GM21367 (cell line): ENCODE data around the gene NRP2.

Source experiments
- ATAC-seq: cut with Tn5 transposase; IDR thresholded peaks from one replicate; pipeline ENCODE4 v1.9.1; 2021; ENCODE audit not compliant: unreplicated experiment

NRP2 gene

DNA sequence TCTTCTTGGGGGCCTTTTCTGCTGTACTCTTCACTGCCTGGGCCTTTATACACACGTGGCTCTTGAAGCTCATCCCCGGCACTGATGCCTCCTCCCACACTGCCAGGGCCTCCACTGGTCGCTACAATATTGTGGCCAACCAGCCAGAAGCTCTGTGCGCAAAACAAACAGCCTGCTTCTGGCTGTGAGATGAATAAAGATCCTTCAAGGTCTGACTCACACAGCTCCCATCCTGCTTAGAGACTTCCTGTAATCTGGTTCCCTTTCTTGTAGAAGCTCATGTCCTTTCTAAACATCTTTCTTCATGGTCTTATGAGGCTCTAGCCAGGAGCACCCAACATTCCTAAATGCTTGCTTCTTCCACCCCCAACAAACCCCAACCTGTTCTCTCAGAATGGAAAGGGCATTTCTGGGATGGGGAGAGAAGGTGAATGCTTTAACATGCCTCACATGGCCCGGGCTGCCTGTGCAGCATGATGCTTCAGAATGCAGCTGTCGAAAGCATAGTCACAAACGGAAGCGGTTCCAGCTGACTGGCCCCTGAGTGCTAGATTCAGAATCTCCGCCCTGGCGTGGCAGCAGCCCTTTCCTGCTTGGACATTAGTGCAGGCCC, 24.6 kb downstream of the NRP2 start:
- peak; percentile 94 for ATAC-seq

DNA sequence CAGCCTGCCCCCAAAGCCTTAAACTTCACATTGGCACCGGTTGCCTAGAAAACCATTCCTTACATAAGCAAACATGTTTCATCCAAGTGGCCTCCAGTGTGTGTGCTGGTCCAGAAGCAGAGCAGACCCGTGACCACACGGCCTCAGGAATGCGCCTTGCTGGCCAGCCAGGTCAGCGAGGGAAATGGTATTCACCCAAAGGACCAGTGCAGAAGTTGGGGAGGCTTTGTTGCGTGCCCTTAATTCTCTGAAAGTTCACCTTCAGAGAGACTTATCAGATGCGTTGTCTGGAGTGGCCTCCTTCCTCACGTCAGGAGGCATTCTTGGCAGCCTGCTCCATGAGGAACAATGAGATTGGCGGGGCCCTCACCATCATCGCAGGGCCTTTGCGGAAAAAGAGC, 25.9 kb downstream of the NRP2 start:
- no peak for ATAC-seq

DNA sequence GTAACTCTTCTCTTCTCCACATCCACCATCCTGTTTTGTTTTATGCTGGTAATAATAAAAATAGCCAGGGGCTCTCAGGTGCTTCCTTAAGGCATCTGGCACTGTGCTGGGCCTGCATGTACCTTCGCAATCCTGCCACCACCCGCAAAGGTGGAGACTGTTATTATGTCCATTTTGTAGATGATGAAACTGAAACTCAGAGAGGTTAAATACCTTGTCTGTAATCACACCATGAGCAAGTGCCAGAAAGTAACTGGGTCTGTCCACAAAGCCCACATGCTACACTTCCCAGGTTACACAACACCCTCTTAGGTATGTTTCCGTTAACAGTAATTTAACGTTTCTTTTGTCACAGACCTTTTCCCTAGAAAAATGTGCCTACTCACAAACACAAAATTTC, 27.0 kb downstream of the NRP2 start:
- no peak for ATAC-seq

- no peak for ATAC-seq
Measured at GRCh38 chr2:205712508-205712907, 30.2 kb downstream of the NRP2 start.

DNA sequence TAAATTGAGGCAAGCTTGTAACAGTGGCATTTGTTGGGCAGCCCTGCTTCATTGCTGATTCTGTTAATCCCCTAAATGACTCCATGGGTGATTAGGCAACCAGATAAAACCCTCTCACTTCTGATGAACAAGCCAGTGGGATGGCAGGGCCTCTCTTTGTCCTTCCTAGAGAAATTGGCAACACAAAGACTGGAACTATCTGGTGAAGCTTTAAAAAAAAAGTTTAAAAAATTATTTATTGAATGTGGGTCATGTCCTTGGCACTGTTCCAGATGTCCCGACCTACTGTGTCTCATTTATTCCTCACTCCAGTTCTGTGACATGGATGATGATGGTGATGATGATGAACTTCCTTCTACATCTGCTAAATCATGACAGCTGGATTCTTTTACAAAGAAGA, 30.8 kb downstream of the NRP2 start:
- ATAC-seq, result no peak

DNA sequence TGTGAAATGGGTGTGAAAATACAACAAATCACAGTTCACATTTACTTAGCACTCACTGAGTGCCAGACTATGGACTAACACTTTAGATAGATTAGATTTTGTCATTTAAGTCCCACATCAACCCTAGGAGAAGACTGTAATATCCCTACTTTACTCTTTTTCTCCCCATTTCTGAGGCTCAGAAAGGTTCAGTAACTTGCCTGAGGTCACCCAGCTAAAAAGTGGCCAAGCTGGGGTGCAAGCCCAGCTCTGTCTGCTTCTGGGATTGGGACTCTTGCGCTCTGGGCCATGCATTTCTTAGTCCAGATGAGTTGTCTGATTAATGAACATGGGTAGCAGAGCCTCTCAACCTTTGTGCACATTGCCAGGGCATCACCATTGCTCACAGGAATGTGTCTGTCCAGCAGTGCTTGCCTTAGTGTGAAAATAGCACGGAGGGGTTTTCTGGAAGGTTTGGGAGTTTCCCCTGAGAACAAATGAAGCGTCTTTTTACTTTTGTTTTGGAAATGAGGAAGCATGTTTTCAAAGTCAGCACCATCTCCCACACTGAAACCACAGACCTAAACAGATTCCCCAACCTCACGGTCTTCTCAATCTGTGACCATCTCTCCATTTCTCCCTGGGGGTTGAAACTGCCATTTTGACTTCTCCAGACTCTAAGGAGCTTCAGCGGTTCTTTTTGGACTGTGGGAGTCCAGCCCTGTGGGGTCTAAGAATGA, 31.9 kb downstream of the NRP2 start:
- ATAC-seq, result peak; percentile 66

- ATAC-seq, result no peak
Measured at GRCh38 chr2:205714789-205715720, 32.8 kb downstream of the NRP2 start.

- ATAC-seq, result no peak
Measured at GRCh38 chr2:205715831-205716525, 33.7 kb downstream of the NRP2 start.

DNA sequence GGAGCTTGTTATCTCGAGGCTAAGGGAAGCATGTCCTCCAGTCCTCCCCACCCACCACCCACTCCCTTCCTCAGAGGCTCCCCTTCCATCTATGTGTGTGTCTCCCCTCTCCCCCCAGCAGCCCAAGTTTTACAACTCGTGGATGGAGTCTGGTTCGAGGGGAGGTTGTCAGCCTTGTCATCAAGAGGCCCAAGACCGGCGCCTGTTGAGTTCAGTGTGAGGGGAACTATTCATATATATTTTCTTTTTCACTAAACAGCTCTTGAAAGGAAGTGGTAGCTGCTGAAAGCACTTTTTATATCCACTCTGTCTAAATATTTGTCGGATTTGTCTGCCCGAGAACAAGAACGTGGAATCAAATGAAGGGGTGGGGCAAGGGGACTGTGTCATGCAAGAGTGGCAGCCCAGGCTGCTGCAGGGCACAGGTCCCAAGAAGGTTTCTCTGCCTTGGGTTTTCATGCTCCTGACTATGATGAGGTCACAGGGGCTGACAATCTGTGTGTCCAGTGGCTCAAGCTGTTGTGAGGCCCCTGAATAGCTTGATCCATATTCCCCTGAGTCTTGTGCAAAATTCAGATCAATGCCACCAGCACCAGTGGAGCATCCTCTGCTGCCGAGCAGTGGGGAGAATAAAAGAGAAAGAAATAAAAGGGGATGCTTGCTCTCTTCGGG, 35.0 kb downstream of the NRP2 start:
- ATAC-seq, result no peak

- no peak for ATAC-seq
Measured at GRCh38 chr2:205717999-205718398, 35.7 kb downstream of the NRP2 start.

- no peak for ATAC-seq
Measured at GRCh38 chr2:205719847-205720246, 37.5 kb downstream of the NRP2 start.

GRCh38 chr2:205720451-205720902, 38.2 kb downstream of the NRP2 start:
- no peak for ATAC-seq

- peak; percentile 54 for ATAC-seq
Measured at GRCh38 chr2:205721057-205721449, 38.8 kb downstream of the NRP2 start.

DNA sequence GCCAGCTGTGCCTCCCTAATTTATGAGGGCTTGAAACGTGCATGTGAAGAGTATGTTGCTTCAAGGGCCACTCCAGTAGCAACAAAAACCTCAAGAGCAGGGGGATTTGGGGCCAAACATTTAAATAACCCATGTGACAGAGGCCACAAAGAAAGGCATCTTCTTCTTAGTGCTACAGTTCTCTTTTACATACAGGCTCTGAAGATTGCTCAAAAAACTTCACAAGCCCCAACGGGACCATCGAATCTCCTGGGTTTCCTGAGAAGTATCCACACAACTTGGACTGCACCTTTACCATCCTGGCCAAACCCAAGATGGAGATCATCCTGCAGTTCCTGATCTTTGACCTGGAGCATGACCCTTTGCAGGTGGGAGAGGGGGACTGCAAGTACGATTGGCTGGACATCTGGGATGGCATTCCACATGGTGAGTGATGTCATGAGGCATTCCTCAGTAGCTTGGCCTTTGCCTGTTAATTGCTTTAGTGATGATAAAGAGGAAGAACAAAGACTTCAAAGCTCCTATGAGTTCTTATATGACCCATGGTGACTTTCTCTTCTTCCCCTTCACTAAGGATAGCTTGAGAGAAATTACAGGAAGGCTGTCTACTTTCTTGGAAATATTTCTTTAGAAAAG, 40.1 kb downstream of the NRP2 start:
- ATAC-seq, result no peak

GRCh38 chr2:205723179-205723578, 40.9 kb downstream of the NRP2 start:
- no peak for ATAC-seq

GRCh38 chr2:205725059-205725458, 42.8 kb downstream of the NRP2 start:
- no peak for ATAC-seq

DNA sequence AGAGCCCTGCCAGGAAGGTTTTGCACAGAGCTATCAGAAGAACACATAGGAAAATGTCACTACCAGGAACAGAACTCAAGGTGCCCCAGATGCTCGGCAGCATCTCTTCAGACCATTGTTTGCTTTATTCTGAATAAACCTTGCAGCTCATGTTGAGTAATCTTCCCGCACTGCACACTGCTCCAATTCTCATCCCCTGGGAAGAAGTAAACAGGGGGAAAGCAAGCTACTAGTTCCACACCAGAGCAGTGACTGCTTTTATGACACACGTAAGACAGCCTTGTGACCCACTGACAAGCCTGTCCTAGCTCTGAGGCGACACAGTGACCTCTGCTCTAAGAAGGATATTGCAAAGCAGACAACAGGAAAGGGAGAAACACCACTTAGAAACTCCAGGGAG, 44.2 kb downstream of the NRP2 start:
- no peak for ATAC-seq

GRCh38 chr2:205727174-205727573, 44.9 kb downstream of the NRP2 start:
- ATAC-seq, result no peak

DNA sequence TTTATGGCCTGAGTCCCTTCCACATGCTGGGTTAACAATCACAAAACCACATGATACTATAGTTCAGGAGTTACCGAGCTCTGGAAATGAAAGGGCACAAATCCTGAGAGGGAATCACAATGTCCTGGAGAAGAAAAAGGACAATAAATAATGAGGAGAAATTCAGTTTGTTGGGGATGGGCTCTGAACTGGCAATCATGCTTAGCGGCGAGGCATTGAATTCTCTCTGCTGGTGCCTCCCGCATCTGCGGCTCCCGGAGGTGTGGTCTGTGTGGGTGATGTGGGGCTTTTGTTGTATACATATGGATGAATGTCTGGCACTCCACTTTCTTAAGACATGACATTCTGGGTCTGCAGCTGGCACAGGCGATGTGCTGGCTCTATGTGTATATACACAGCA, 46.1 kb downstream of the NRP2 start:
- ATAC-seq, result no peak

GRCh38 chr2:205730191-205730590, 47.9 kb downstream of the NRP2 start:
- ATAC-seq, result no peak
